ENCODE data around the gene RHEX.
"Not testable (repeated sequence)": the region's sequence is repeated elsewhere in the genome, so short reads cannot be mapped to it uniquely, and the experiment has no call there.

RHEX gene

GRCh38 chr1:206060844-206061243 lies 7.9 kb downstream of the RHEX start:
- no peak for DNase-seq

- DNase-seq, result no peak
These were observed 9.5 kb downstream of the RHEX start for GRCh38 chr1:206062464-206062863.

GRCh38 chr1:206064001-206064400 lies 11.0 kb downstream of the RHEX start:
- not testable (repeated sequence) for DNase-seq

GRCh38 chr1:206064501-206064900 lies 11.5 kb downstream of the RHEX start:
- DNase-seq, result not testable (repeated sequence)

- DNase-seq, result no peak
These were observed 12.7 kb downstream of the RHEX start for GRCh38 chr1:206065547-206066145.

- peak; percentile 47 for DNase-seq
These were observed 13.7 kb downstream of the RHEX start for GRCh38 chr1:206066479-206067171.

GRCh38 chr1:206067486-206068227 lies 14.7 kb downstream of the RHEX start:
- no peak for DNase-seq

GRCh38 chr1:206068314-206068713 lies 15.3 kb downstream of the RHEX start:
- no peak for DNase-seq

- no peak for DNase-seq
These were observed 17.8 kb downstream of the RHEX start for GRCh38 chr1:206070627-206071304.

GRCh38 chr1:206074839-206075238 lies 21.9 kb downstream of the RHEX start:
- DNase-seq, result no peak

- no peak for DNase-seq
These were observed 23.1 kb downstream of the RHEX start for GRCh38 chr1:206075786-206076755.

GRCh38 chr1:206079135-206079534 lies 26.2 kb downstream of the RHEX start:
- DNase-seq, result no peak

GRCh38 chr1:206080026-206080820 lies 27.2 kb downstream of the RHEX start:
- peak; percentile 7 for DNase-seq

GRCh38 chr1:206081856-206082255 lies 28.9 kb downstream of the RHEX start:
- DNase-seq, result no peak

- DNase-seq, result no peak
These were observed 30.1 kb downstream of the RHEX start for GRCh38 chr1:206082831-206083695.

GRCh38 chr1:206083750-206084149 lies 30.8 kb downstream of the RHEX start:
- no peak for DNase-seq

- DNase-seq, result no peak
These were observed 34.1 kb downstream of the RHEX start for GRCh38 chr1:206087091-206087490.

- no peak for DNase-seq
These were observed 36.4 kb downstream of the RHEX start for GRCh38 chr1:206089341-206089740.

- no peak for DNase-seq
These were observed 41.1 kb downstream of the RHEX start for GRCh38 chr1:206094024-206094423.

- DNase-seq, result no peak
These were observed 44.4 kb downstream of the RHEX start for GRCh38 chr1:206097381-206097780.
